PC-9 (cell line): Measurements from ENCODE around the gene CENPX. TPM values are rescaled to one million over a fixed set of nuclear protein-coding genes. Genes with fewer than 3 reads are reported as not detected.

ENCODE experiments used
- BruUV-seq: library from RNA; stranded (reverse); fragments of 400-500 nt; replicated peaks from 2 replicates; lab custom pipeline; 2021; lab: Mats Ljungman, UMichigan
- CTCF ChIA-PET: fragments of 300-600 bp; sonication (Branson Sonifier 250); formaldehyde crosslinking; loops from one replicate; lab custom pipeline; 2022; ENCODE audit warnings: antibody characterized with exemption; lab: Charles Lee
- POLR2A ChIA-PET: fragments of 300-600 bp; sonication (Branson Sonifier 250); formaldehyde crosslinking; loops from one replicate; lab custom pipeline; 2022; ENCODE audit warnings: antibody characterized with exemption; ENCODE audit not compliant: unreplicated experiment; lab: Charles Lee
- DNase-seq, 2 experiments: peaks; one replicate each; pipeline versions ENCODE4 v3.0.0 to v3.0.0-alpha.2; 2015 to 2022; ENCODE audit warnings: mixed read lengths in 1 of 2
- H2AFZ ChIP-seq: fragments of 200-600 bp; sonication (generic); 2 replicates; pipeline ENCODE4 v1.8.1; 2017; ENCODE audit warnings: antibody characterized with exemption
- H3F3A ChIP-seq: fragments of 200-600 bp; sonication (generic); 2 replicates; pipeline ENCODE4 v1.8.1; 2017; ENCODE audit warnings: antibody characterized with exemption, mild to moderate bottlenecking, low read depth; ENCODE audit not compliant: insufficient read depth
- H3K27ac ChIP-seq: fragments of 200-600 bp; sonication (generic); 2 replicates; pipeline ENCODE4 v1.6.1; 2016; ENCODE audit warnings: mixed run types
- H3K27me3 ChIP-seq: fragments of 200-600 bp; sonication (generic); 2 replicates; pipeline ENCODE4 v1.6.1; 2016; ENCODE audit warnings: low read depth, mixed run types; ENCODE audit not compliant: insufficient read depth
- H3K36me3 ChIP-seq: fragments of 200-600 bp; sonication (generic); 2 replicates; pipeline ENCODE4 v1.6.1; 2016; ENCODE audit warnings: low read depth, mixed run types
- H3K4me1 ChIP-seq: fragments of 200-600 bp; sonication (generic); replicated peaks from 2 replicates; pipeline ENCODE4 v1.6.1; 2016; ENCODE audit warnings: mixed run types; ENCODE audit not compliant: insufficient read depth
- H3K4me2 ChIP-seq: fragments of 200-600 bp; sonication (generic); 2 replicates; pipeline ENCODE4 v1.6.1; 2017; ENCODE audit warnings: mixed run types
- H3K4me3 ChIP-seq: fragments of 200-600 bp; sonication (generic); 2 replicates; pipeline ENCODE4 v1.6.1; 2016; ENCODE audit warnings: mixed run types
- H3K79me2 ChIP-seq: fragments of 200-600 bp; sonication (generic); 2 replicates; pipeline ENCODE4 v1.6.1; 2017; ENCODE audit warnings: low read depth, mixed run types
- H3K9me2 ChIP-seq: fragments of 200-600 bp; sonication (generic); 2 replicates; pipeline ENCODE4 v1.8.1; 2017; ENCODE audit warnings: mild to moderate bottlenecking; ENCODE audit not compliant: insufficient read depth
- H3K9me3 ChIP-seq: fragments of 200-600 bp; sonication (generic); 2 replicates; pipeline ENCODE4 v1.8.1; 2016; ENCODE audit warnings: low read depth; ENCODE audit not compliant: insufficient read depth
- H4K20me1 ChIP-seq: fragments of 200-600 bp; sonication (generic); 2 replicates; pipeline ENCODE4 v1.8.1; 2017; ENCODE audit not compliant: insufficient read depth
- EZH2 ChIP-seq: fragments of 200-600 bp; sonication (generic); IDR thresholded peaks from 2 replicates; pipeline ENCODE4 v1.8.0; 2017; ENCODE audit warnings: antibody characterized with exemption, low read depth
- intact Hi-C: fragments of 100-400 bp; cut with micrococcal nuclease; formaldehyde crosslinking; loops from one replicate; pipeline ENCODE4 v1.10.0; 2022; ENCODE audit not compliant: unreplicated experiment
- total RNA-seq: library from RNA; stranded (reverse); gene quantifications from 2 replicates; pipeline ENCODE4 v1.2.3, GENCODE V29; 2021
- TF ChIP-seq, protein P1 (sequence below): fragments of 200-600 bp; sonication (generic); conservative IDR thresholded peaks from 2 replicates; pipeline ENCODE4 v1.6.1; 2017; ENCODE audit warnings: mixed run types, antibody characterized with exemption, mild to moderate bottlenecking, moderate library complexity

CENPX gene
- total RNA-seq, 1 experiment from 2014 or later, result 132 TPM

DNA sequence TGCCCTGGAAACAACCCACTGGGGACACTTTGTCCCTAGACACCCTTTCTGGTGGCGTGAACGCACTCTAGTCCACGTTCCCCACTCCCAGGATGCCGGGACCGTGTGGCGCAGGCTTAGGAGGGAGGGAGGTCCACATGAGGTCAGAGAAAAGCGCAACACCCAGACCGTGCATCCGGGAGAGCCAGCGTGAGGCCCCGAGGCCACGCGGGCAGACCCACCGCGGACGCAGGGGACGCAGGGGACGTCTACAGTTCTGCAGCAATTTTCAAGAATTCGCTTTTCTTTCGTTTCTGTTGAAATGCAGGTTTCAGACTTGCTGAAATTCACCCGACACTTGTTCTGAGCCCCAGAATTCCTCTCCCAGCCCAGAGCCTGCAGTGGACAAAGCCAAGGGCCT lies 24.2 kb upstream of the CENPX start:
- intact Hi-C loops, result no loop called here
- Histone ChIP-seq H3K4me2 (no peak overlapping the region), H3K36me3 (no peaks in the 10 kb centered on the region), H3K27me3 (no peaks in the 10 kb centered on the region), H3K4me1 (no peaks in the 10 kb centered on the region), H3K79me2 (no peaks in the 10 kb centered on the region), H2AFZ (no peak overlapping the region), H3K9me3 (no peaks in the 10 kb centered on the region), H3K27ac (no peak overlapping the region), H4K20me1 (no peaks in the 10 kb centered on the region), H3F3A (no peaks in the 10 kb centered on the region), H3K9me2 (no peaks in the 10 kb centered on the region), H3K4me3 (no peak overlapping the region)
- no peak for DNase-seq
- BruUV-seq, result no TSS peak
- ChIA-PET CTCF (no interaction called here), POLR2A (no interaction called here)
- no peak for TF ChIP-seq EZH2
- TF ChIP-seq, protein P1, sequence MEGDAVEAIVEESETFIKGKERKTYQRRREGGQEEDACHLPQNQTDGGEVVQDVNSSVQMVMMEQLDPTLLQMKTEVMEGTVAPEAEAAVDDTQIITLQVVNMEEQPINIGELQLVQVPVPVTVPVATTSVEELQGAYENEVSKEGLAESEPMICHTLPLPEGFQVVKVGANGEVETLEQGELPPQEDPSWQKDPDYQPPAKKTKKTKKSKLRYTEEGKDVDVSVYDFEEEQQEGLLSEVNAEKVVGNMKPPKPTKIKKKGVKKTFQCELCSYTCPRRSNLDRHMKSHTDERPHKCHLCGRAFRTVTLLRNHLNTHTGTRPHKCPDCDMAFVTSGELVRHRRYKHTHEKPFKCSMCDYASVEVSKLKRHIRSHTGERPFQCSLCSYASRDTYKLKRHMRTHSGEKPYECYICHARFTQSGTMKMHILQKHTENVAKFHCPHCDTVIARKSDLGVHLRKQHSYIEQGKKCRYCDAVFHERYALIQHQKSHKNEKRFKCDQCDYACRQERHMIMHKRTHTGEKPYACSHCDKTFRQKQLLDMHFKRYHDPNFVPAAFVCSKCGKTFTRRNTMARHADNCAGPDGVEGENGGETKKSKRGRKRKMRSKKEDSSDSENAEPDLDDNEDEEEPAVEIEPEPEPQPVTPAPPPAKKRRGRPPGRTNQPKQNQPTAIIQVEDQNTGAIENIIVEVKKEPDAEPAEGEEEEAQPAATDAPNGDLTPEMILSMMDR, result no peak

DNA sequence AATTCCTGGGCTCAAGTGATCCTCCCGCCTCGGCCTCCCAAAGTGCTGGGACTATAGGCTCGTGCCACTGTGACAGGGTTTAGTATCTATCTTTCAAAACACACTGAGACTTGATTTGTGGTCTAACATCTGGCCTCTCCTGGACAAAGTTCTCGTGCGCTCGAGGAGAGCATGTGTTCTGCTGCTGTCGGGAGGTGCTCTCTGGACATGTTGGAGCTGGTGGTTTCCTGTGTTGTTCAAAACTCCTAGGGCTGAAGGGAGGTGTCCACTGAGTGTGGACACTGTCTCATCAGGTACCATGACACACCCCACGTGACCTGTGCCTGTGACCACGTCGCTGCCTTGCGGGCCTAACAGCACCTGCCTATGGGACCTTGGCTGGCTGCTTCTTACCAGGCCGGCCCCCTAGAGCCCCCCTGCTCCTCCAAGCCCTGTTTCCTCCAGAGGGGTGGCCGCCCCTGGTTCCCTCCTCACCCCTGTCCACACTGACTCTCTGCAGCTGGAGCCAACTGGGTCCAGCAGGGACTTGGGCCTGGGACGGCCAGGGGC lies 23.3 kb upstream of the CENPX start:
- Histone ChIP-seq H3K9me2 (no peaks in the 10 kb centered on the region), H3K4me2 (no peak overlapping the region), H3K27ac (no peak overlapping the region), H3K36me3 (no peaks in the 10 kb centered on the region), H3F3A (no peaks in the 10 kb centered on the region), H3K27me3 (no peaks in the 10 kb centered on the region), H3K4me1 (no peaks in the 10 kb centered on the region), H2AFZ (no peak overlapping the region), H4K20me1 (no peaks in the 10 kb centered on the region), H3K79me2 (no peaks in the 10 kb centered on the region), H3K9me3 (no peaks in the 10 kb centered on the region), H3K4me3 (no peak overlapping the region)
- CTCF ChIA-PET, result no interaction called here
- BruUV-seq, result no TSS peak
- intact Hi-C loops, result no loop called here
- POLR2A ChIA-PET, result no interaction called here
- DNase-seq, result no peak
- TF ChIP-seq, protein P1, result no peak

DNA sequence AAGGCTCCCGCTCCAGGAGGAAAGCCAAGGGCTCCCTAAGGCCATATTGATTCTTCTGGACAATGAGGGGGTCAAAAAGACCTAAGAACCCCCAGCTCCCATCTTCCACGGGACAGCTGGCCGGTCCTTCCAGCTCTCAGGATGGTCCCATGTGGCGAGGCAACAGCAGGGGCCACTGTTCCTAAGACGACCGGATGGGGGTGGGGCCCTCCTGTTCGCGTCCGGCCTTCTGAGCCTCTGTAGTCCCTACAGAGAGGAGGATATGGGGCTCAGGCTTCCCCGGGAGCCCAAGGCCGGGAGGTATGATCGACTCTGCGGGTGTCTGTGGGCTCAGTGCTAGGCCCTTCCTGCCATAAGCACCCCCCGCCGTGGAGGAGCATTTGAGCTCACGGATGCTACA lies 20.8 kb upstream of the CENPX start:
- BruUV-seq, result no TSS peak
- DNase-seq, result no peak
- Histone ChIP-seq H4K20me1 (no peaks in the 10 kb centered on the region), H3K4me2 (no peak overlapping the region), H3K79me2 (no peaks in the 10 kb centered on the region), H3K27ac (no peak overlapping the region), H3K4me1 (no peaks in the 10 kb centered on the region), H3K36me3 (no peaks in the 10 kb centered on the region), H3K9me3 (no peaks in the 10 kb centered on the region), H3K4me3 (no peak overlapping the region), H3K27me3 (no peaks in the 10 kb centered on the region), H3K9me2 (no peaks in the 10 kb centered on the region), H2AFZ (no peak overlapping the region), H3F3A (no peaks in the 10 kb centered on the region)
- intact Hi-C loops, result no loop called here
- ChIA-PET POLR2A (no interaction called here), CTCF (no interaction called here)
- TF ChIP-seq, protein P1, result no peak
